GM18508 (cell line): ENCODE results near the gene LTBP1.
"Not testable (repeated sequence)": the region's sequence is repeated elsewhere in the genome, so short reads cannot be mapped to it uniquely, and the experiment has no call there.

Experiments
- ATAC-seq: cut with Tn5 transposase; IDR thresholded peaks from one replicate; pipeline ENCODE4 v1.9.1; 2021; ENCODE audit warnings: moderate number of reproducible peaks; ENCODE audit not compliant: insufficient read depth, unreplicated experiment

The LTBP1 gene

GRCh38 chr2:32960647-32961403 lies 14.1 kb downstream of the LTBP1 start:
- no peak for ATAC-seq

DNA sequence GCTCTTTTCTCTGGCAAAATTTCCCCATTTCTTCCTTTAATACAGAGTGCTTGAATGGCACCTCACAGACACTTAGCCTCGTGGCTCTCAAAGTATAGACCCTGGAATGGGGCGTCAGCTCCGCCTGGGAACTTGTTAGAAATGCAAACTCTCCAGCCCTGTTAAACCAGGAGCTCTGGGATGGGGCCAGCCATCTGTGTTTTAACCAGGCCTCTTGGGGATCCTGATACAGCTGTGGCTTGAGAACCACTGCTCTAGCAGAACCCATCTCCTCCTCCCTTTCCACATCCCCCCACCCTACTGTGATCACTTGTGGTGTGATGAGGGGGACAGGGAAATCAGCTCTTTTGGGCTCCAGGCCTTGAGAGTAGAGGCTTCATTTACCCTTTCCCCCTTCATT lies 15.9 kb downstream of the LTBP1 start:
- no peak for ATAC-seq

GRCh38 chr2:32963941-32964340 lies 17.2 kb downstream of the LTBP1 start:
- no peak for ATAC-seq

- no peak for ATAC-seq
Measured at GRCh38 chr2:32965523-32966171, 18.9 kb downstream of the LTBP1 start.

DNA sequence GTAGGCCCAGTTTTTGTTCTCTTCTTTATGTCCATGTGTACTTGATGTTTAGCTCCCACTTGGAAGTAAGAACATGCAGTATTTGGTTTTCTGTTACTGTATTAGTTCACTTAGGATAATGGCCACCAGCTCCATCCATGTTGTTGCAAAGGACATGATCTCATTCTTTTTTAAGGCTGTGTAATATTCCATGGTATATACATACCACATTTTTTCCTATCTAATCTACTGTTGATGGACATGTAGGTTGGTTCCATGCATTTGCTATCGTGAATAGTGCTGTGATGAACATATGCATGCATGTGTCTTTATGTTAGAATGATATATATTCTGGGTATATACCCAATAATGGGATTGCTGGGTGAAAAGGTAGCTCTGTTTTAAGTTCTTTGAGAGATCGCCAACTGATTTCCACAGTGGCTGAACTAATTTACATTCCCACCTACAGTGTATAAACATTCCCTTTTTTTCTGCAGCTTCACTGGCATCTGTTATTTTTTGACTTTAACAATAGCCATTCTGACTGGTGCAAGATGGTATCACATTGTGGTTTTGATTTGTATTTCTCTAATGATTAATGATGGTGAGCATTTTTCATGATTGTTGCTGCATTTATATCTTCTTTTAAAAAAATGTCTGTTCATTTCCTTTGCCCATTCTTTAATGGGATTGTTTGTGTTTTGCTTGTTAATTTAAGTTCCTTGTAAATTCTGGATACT lies 22.9 kb downstream of the LTBP1 start:
- ATAC-seq = no peak

DNA sequence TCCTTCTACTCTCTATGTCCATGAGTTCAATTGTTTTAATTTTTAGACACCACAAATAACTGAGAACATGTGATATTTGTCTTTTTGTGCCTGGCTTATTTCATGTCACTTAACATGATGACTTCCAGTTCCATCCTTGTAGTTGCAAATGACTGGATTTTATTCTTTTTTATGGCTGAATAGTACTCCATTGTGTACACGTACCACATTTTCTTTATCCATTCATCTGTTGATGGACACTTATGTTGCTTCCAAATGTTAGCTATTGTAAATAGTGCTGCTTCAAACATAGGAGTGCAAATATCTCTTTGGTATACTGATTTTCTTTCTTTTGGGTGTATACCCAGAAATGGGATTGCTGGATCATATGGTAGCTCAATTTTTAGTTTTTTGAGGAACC lies 27.0 kb downstream of the LTBP1 start:
- ATAC-seq = not testable (repeated sequence)

GRCh38 chr2:32976409-32977063 lies 29.8 kb downstream of the LTBP1 start:
- ATAC-seq = no peak

DNA sequence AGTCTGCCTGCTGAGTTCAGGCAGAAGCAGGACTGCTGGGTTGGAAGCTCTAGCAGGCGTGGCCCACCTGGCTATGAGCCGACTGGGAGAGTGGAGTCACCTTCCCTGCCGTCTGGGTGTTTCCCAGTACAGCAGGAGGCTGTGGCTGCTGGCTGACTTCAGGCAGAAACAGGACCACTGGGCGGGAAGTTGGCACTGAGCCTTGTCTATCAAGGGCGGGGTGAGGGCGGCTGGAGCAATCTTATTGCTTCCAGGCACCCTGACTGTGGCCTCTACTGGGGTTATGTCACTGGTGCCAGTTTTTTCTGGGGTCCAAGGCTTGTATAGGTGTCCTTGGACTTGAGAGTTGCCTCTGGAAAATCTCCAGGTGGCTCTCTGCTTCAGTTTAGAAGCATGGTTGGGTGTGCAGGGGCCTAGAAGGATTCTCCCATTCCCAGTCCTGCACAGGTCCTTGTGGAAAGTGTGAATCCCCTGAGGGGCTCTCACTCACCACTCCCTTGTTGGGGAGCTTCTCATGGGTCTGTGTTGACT lies 30.5 kb downstream of the LTBP1 start:
- ATAC-seq = no peak

- ATAC-seq = no peak
Measured at GRCh38 chr2:32981612-32982011, 34.9 kb downstream of the LTBP1 start.

- not testable (repeated sequence) for ATAC-seq
Measured at GRCh38 chr2:32983193-32983924, 36.6 kb downstream of the LTBP1 start.

GRCh38 chr2:32986480-32986879 lies 39.7 kb downstream of the LTBP1 start:
- ATAC-seq = no peak

DNA sequence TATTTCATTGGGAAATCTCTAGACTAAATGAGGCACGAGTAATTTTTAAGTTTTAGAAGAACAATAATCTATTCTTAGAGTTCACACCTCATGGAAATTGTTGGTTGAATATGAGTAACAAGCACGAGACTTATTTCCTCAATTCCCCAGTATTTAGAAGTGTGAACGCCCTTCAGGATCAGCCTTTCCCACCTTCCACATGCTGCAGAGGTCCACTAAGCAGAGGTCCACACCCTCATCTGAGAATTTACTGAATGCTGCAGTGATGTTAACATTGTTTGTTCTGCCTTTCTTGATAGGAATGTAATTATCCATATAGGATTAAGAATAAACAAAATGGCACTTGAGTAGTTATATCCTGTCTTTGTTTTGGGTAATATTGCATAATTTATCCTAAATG lies 41.8 kb downstream of the LTBP1 start:
- no peak for ATAC-seq

GRCh38 chr2:32990556-32990955 lies 43.8 kb downstream of the LTBP1 start:
- ATAC-seq = no peak

DNA sequence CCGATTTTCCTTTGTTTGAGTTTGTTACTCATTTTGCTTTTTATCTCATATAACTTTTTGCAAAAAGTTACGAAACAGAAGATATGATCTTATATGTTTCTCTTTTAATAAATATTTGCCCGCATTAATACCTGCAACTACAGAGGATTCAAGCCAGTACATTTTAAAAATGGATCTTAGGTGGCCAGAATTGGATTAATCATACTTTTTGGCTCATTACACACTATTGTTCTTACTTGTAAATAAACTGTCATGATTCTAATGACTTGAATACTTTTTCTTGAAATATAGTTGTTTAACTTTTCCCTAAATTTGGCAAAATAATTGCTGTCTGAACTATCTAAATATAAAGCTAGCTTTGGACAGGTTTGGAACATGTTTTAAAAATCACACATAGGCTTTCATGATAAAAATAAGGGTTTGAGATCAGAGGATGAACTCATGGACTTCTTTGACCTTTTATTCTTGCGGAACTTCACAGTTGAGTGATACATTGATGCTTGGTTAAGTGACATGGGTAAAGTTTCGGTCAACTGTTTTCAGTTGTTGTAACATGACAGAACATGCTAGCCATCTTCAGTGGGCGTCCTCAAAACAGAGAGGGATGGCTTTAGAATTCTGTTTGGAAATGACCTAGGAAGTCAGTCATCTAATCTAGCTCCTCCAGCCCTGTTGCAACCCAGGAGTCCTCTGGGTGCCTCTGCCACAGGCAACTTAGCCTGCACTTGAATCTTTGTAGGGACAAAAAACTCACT lies 44.5 kb downstream of the LTBP1 start:
- ATAC-seq = no peak

- ATAC-seq = no peak
Measured at GRCh38 chr2:32993005-32993539, 46.3 kb downstream of the LTBP1 start.

DNA sequence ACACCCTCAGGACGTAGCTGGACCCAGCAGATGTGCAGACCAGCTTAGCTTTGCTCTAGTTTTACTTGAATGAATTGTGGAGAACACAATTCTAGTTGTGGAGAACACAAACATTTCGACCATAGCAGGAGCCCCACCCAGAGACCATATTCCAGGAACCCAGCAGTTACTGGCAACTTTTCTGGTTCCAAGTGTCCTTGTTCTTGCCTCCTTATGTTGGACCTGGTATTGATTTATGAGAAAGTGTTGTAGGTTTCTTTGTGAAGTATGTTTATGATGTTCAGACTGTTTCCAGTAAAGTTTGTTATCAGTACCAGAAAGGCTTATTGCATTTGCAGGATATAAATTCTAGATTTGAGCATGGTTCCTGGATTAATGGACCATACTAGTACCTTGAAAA lies 51.0 kb downstream of the LTBP1 start:
- no peak for ATAC-seq

DNA sequence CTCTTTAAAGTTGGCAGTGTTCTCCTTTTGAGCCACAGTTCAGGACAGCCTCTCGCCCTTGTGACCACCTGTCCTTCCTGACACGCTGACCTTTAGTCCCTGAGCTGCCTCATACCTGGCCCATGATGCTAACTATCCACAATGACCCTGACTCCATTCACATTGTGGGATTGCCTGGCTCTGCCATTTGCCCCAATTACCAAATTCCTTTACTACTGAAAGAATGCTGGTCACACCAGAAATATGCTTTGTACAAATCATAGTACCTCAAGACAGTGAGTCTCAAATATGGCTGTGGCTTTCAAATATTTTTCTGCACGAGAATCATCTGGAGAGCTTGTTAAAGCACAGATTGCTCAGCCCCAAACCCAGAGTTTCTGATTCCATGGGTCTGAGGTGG lies 54.2 kb downstream of the LTBP1 start:
- no peak for ATAC-seq

- ATAC-seq = no peak
Measured at GRCh38 chr2:33001823-33002222, 55.1 kb downstream of the LTBP1 start.

- ATAC-seq = no peak
Measured at GRCh38 chr2:33002863-33003262, 56.1 kb downstream of the LTBP1 start.
